Upper lobe of right lung (tissue), 1 donor: Measurements from ENCODE around the gene CARD18. TPM values are rescaled to one million over a fixed set of nuclear protein-coding genes. Genes with fewer than 3 reads are reported as not detected.
"Not testable (repeated sequence)": the region's sequence is repeated elsewhere in the genome, so short reads cannot be mapped to it uniquely, and the experiment has no call there.

Experiments used
- ATAC-seq: fragments of 200-7000 bp; cut with Tn5 transposase; one replicate; pipeline ENCODE4 v1.9.1; 2020; ENCODE audit warnings: mild to moderate bottlenecking, moderate library complexity
- DNase-seq: peaks from one replicate; pipeline ENCODE4 v3.0.0-alpha.2; 2020
- H3K27ac ChIP-seq: fragments of 200-600 bp; one replicate; pipeline ENCODE4 v1.8.0; 2022
- H3K27me3 ChIP-seq: fragments of 200-600 bp; one replicate; pipeline ENCODE4 v1.8.0; 2022; ENCODE audit warnings: mild to moderate bottlenecking
- H3K36me3 ChIP-seq: fragments of 200-600 bp; one replicate; pipeline ENCODE4 v1.8.0; 2022
- H3K4me1 ChIP-seq: fragments of 200-600 bp; one replicate; pipeline ENCODE4 v1.8.0; 2022
- H3K4me3 ChIP-seq: fragments of 200-600 bp; one replicate; pipeline ENCODE4 v1.8.0; 2022; ENCODE audit warnings: mild to moderate bottlenecking
- H3K9me3 ChIP-seq: fragments of 200-600 bp; one replicate; pipeline ENCODE4 v1.8.0; 2022
- CTCF ChIP-seq: fragments of 200-600 bp; IDR thresholded peaks from one replicate; pipeline ENCODE4 v1.8.0; 2022; ENCODE audit warnings: antibody characterized with exemption
- intact Hi-C: fragments of 100-400 bp; cut with DNase I; formaldehyde crosslinking; loops from one replicate; pipeline ENCODE4 v1.11.0; 2022
- total RNA-seq: library from RNA; stranded (reverse); fragmentation: NEBNext Ultra II Directional; extraction: Animal tissue kit (Norgen Biotek cat#: 25700); gene quantifications from one replicate; pipeline ENCODE4 v1.2.1, GENCODE V29; 2021
- donor health status: DM: no; HTN: yes; CAD: no; lungs with severe emphysema.

CARD18 gene
- total RNA-seq, 1 donor from 2014 or later: not detected

- no peak overlapping the region for H3K27ac ChIP-seq
- DNase-seq (no peak), ATAC-seq (no peak)
- intact Hi-C loops: no loop called here
- H3K4me1 ChIP-seq: no peaks in the 10 kb centered on the region
- H3K4me3 ChIP-seq: no peak overlapping the region
- H3K27me3 ChIP-seq: no peaks in the 10 kb centered on the region
- TF ChIP-seq CTCF: no peak
- no peaks in the 10 kb centered on the region for H3K36me3 ChIP-seq
- H3K9me3 ChIP-seq: no peaks in the 10 kb centered on the region
Measured at GRCh38 chr11:105104292-105104691, 35.3 kb downstream of the CARD18 start.

GRCh38 chr11:105103336-105103735 is 36.2 kb downstream of the CARD18 start:
- H3K4me1 ChIP-seq: no peaks in the 10 kb centered on the region
- ATAC-seq (no peak), DNase-seq (no peak)
- H3K27ac ChIP-seq: no peak overlapping the region
- intact Hi-C loops: no loop called here
- TF ChIP-seq CTCF: no peak
- no peaks in the 10 kb centered on the region for H3K27me3 ChIP-seq
- H3K9me3 ChIP-seq: no peaks in the 10 kb centered on the region
- no peak overlapping the region for H3K4me3 ChIP-seq
- no peaks in the 10 kb centered on the region for H3K36me3 ChIP-seq

GRCh38 chr11:105102079-105102581 is 37.4 kb downstream of the CARD18 start:
- H3K27ac ChIP-seq, DNase-seq, H3K36me3 ChIP-seq, H3K4me3 ChIP-seq, H3K27me3 ChIP-seq, H3K9me3 ChIP-seq, H3K4me1 ChIP-seq, intact Hi-C loops: not testable (repeated sequence)
- ATAC-seq: peak; percentile 76

- Histone ChIP-seq H3K36me3 (no peaks in the 10 kb centered on the region), H3K27ac (no peak overlapping the region), H3K4me3 (no peak overlapping the region), H3K4me1 (no peaks in the 10 kb centered on the region), H3K9me3 (no peaks in the 10 kb centered on the region), H3K27me3 (no peaks in the 10 kb centered on the region)
- intact Hi-C loops: no loop called here
- DNase-seq: no peak
- TF ChIP-seq CTCF: no peak
- ATAC-seq: peak; percentile 78
Measured at GRCh38 chr11:105100981-105101630, 38.5 kb downstream of the CARD18 start.

GRCh38 chr11:105100206-105100605 is 39.4 kb downstream of the CARD18 start:
- no peak overlapping the region for H3K27ac ChIP-seq
- no peaks in the 10 kb centered on the region for H3K36me3 ChIP-seq
- intact Hi-C loops: no loop called here
- ATAC-seq: peak; percentile 76
- no peak for TF ChIP-seq CTCF
- DNase-seq: no peak
- H3K4me1 ChIP-seq: no peaks in the 10 kb centered on the region
- H3K9me3 ChIP-seq: no peaks in the 10 kb centered on the region
- no peaks in the 10 kb centered on the region for H3K27me3 ChIP-seq
- H3K4me3 ChIP-seq: no peak overlapping the region

- H3K4me3 ChIP-seq, ATAC-seq, H3K9me3 ChIP-seq, intact Hi-C loops, DNase-seq, H3K27ac ChIP-seq, H3K4me1 ChIP-seq, H3K36me3 ChIP-seq, H3K27me3 ChIP-seq: not testable (repeated sequence)
Measured at GRCh38 chr11:105099594-105099993, 40.0 kb downstream of the CARD18 start.
